IgD-negative memory B cell (primary cell): ENCODE results near the gene NCF4. TPM values are rescaled to one million over a fixed set of nuclear protein-coding genes. Genes with fewer than 3 reads are reported as not detected.

ENCODE experiments used
- H3K27ac Mint-ChIP-seq, 3 donors: one replicate each; pipeline ENCODE4 v1.8.0; 2020 to 2022; ENCODE audit warnings: mild to moderate bottlenecking in 3 of 3, mixed read lengths in 3 of 3, moderate library complexity in 1 of 3
- H3K27me3 Mint-ChIP-seq: one replicate; pipeline ENCODE4 v1.8.0; 2021; ENCODE audit warnings: mixed read lengths
- H3K36me3 Mint-ChIP-seq: one replicate; pipeline ENCODE4 v1.8.0; 2020; ENCODE audit warnings: mild to moderate bottlenecking, mixed read lengths
- H3K4me1 Mint-ChIP-seq, 3 donors: one replicate each; pipeline ENCODE4 v1.8.0; 2020 to 2022; ENCODE audit warnings: mixed read lengths in 3 of 3, mild to moderate bottlenecking in 1 of 3
- H3K4me3 Mint-ChIP-seq, 4 donors: one replicate each; pipeline ENCODE4 v1.8.0; 2020 to 2022; ENCODE audit warnings: mild to moderate bottlenecking in 4 of 4, mixed read lengths in 4 of 4, moderate library complexity in 3 of 4
- H3K9me3 Mint-ChIP-seq, 3 donors: one replicate each; pipeline ENCODE4 v1.8.0; 2020 to 2021; ENCODE audit warnings: mixed read lengths in 3 of 3, mild to moderate bottlenecking in 1 of 3
- polyA plus RNA-seq: library from polyadenylated mRNA; unstranded; fragments of 300-500 nt; fragmentation: Illumina TruSeq; gene quantifications from one replicate; pipeline ENCODE4 v1.2.3, GENCODE V29; 2021

The NCF4 gene
- polyA plus RNA-seq, 1 donor from 2014 or later, result 121 TPM

- H3K36me3 Mint-ChIP-seq, result peaks cover 1% of the 10 kb centered on the region
- peaks cover 0 to 4% (median 0%) of the 10 kb centered on the region in 3 donors for H3K9me3 Mint-ChIP-seq
- H3K27me3 Mint-ChIP-seq, result peaks cover 8% of the 10 kb centered on the region
- H3K4me1 Mint-ChIP-seq, result peaks cover 4 to 9% (median 8%) of the 10 kb centered on the region in 3 donors
- H3K27ac Mint-ChIP-seq, result no peak overlapping the region
- H3K4me3 Mint-ChIP-seq, result peak overlapping the region in 1 of 4 donors; percentile 53
Observed at GRCh38 chr22:36904260-36904880, 43.6 kb downstream of the NCF4 start.

DNA sequence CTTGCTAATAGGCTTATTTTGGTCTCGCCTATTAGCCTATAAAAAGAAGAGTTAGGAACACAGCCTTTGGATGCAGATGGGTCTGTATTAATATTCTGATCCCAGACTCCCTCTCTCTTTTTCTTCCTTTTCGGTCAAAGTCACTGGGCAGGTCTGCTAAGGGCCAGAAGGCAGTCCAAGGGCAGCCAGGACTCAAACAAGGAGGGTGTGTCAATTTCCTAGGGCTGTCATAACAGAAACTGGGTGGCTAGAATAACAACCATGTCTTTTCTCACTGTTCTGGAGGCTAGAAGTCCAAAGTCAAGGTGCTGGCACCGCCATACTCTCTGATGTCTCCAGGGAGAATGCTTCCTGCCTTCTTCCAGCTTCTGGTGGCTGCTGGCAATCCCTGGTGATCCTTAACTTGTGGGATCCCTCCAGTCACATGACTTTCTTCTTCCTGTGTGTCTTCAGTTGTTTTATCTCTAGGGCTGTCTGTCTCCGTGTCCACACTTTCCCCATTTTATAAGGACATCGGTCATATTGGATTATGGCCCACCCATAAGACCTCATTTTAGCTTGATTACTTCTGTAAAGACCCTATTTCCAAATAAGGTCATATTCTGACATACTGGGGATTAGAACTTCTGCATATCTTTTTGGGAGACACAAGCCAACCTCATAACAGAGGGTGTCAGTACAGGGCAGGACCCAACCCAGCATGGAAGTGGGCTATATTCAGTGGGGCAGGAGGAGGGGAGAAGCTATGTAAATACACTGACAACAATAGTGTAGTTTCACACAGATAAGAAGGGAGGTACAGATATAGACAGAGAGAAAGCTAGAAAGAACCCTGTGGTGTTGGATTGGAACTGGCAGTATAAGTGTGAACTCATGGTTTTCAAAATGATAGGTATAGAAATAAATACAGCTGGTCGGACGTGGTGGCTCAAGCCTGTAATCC is 46.7 kb downstream of the NCF4 start:
- peaks cover 0 to 1% (median 0%) of the 10 kb centered on the region in 3 donors for H3K9me3 Mint-ChIP-seq
- peaks cover 1% of the 10 kb centered on the region for H3K36me3 Mint-ChIP-seq
- H3K4me3 Mint-ChIP-seq, result no peak overlapping the region
- H3K27me3 Mint-ChIP-seq, result peaks cover 9% of the 10 kb centered on the region
- H3K27ac Mint-ChIP-seq, result no peak overlapping the region
- H3K4me1 Mint-ChIP-seq, result no peaks in the 10 kb centered on the region

- no peak overlapping the region for H3K27ac Mint-ChIP-seq
- H3K27me3 Mint-ChIP-seq, result peaks cover 6% of the 10 kb centered on the region
- H3K36me3 Mint-ChIP-seq, result no peaks in the 10 kb centered on the region
- H3K9me3 Mint-ChIP-seq, result peaks cover 0 to 1% (median 0%) of the 10 kb centered on the region in 3 donors
- H3K4me3 Mint-ChIP-seq, result peak overlapping the region in 1 of 4 donors; percentile 48
- peaks cover 10 to 20% (median 11%) of the 10 kb centered on the region in 3 donors for H3K4me1 Mint-ChIP-seq
Observed at GRCh38 chr22:36910461-36910860, 49.7 kb downstream of the NCF4 start.

DNA sequence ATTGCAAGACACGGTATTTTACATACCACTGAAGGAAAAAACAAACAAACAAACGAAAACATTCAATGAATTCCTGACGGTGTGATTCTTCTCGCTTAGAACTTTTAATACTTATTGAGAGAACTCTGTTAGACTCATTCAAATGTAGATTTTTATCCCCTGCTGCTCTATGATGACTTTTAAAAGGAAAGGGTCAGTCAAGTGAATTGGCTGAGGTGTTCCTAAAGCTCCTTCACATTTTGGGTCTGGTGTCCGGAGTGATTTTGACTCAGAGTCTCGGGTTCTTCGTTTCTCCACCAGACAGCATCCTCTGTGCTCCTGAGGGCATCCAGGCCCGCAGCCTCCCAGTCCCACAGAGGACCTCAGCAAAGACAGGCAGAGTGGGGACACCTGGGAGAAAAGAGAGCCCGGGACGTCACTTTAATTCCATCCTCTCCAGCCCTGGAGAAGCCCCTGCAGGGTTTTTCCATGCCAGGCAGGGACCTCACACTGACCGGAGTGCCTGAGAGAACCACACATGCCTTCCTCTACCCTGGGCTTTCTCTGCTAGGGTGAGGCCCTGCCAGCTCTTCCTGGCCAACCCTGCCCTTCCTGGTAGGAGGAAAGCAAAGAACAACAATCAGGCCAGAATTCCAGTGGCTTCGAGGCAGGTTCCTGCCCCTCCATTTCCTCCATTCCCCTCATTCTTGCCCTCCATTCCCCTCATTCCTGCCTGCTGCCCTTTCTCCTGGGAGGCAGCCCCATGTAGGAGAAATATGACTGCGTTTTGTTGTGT is 51.3 kb downstream of the NCF4 start:
- Mint-ChIP-seq H3K4me1 (peaks cover 18 to 30% (median 20%) of the 10 kb centered on the region in 3 donors), H3K27me3 (peaks cover 5% of the 10 kb centered on the region), H3K9me3 (peaks cover 0 to 1% (median 0%) of the 10 kb centered on the region in 3 donors), H3K36me3 (no peaks in the 10 kb centered on the region), H3K4me3 (no peak overlapping the region), H3K27ac (no peak overlapping the region)

DNA sequence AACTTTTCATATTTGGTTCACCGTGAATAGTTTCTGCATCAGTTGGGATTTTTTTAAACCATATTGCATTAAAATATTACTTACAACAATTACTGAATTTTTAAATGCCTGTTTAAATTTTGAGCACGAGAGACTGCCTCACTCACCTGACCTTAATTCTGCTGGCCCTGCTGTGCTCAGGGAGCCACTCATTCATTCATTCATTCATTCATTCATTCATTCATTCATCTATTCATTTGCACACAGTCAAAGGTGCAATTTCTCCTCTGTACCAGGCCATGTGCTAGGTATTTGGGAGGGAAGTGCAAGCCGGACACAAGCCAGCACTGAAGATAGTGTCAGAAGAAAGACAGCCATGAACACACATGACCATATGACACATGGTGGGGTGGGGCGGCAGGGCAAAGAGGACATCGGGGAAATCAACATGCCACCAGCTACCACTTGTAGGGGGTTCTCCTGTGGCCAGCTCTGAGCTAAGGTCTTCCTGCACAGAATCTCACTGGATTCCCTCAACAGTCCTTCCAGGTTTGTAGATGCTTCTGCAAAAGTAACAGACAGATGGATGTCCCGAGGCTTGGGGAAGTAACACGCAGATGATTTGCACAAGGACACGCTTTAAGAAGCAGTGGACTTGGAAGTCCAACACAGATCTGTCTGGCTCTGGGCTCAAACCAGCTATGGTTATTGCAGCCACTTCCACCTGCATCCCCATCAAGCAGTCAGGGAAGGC is 52.1 kb downstream of the NCF4 start:
- Mint-ChIP-seq H3K4me1 (peaks cover 20 to 34% (median 23%) of the 10 kb centered on the region in 3 donors), H3K27me3 (peaks cover 1% of the 10 kb centered on the region), H3K36me3 (no peaks in the 10 kb centered on the region), H3K4me3 (peak overlapping the region; percentile 81 to 98 (median 96)), H3K9me3 (no peaks in the 10 kb centered on the region), H3K27ac (peak overlapping the region; percentile 78 to 97 (median 92))

DNA sequence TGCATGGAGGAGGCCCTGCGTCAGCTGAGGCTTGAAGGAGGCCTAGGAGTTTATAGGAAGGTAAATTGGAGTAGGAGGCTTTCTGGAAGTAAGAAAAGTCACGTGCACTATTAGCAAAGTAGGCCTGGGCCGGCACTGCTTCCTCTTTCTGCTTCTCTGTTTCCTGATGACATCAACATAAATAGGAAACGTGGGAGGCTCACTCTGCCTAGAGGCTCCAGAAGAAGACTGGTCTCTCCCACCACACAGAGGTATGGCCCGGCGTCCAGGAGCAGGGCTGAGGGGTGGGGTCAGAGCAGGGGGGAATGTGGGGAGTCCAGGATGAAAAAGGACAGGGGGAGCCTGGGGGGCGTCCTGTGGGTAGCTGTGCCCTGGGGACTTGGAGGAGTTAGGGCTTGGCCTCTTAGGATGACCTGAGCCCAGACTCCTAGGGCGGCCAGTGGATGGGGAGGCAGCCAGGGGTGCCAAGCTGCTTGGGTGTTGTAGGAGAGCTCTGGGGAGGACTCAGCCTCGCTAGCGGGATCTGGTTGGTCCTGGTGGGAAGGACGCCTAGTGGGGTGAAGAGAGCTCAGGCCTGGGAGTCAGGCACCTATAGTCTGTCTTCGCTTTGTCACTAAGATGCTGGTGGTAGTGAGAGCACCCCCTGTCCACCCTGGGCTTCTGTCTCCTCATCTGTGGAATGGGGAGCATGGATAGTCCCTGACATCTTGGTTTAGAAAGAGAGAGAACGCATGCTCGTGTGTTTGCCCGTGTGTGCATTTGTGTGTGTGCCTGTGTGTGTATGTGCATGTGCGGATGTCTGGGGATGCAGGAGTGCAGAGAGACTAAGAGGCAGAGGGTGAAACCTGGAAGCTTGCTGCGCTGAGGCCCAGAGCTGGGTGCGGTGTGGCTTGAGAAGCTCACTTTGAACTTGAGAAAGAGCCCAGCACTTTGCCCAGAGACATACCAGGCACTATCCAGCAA is 52.9 kb downstream of the NCF4 start, which contains the start of gene CSF2RB:
CSF2RB (plus strand) TSS at position 202 of the 963 bp plus-strand sequence. CDS start 8,580 bp downstream, outside the sequence.
- Mint-ChIP-seq H3K9me3 (no peaks in the 10 kb centered on the region), H3K36me3 (no peaks in the 10 kb centered on the region), H3K27me3 (peaks cover 1% of the 10 kb centered on the region), H3K4me3 (peak within 1 kb of the TSS; percentile 81 to 98 (median 96)), H3K4me1 (peaks cover 20 to 34% (median 27%) of the 10 kb centered on the region in 3 donors), H3K27ac (peak within 1 kb of the TSS; percentile 78 to 97 (median 92))

GRCh38 chr22:36914390-36914752 is 53.6 kb downstream of the NCF4 start:
- Mint-ChIP-seq H3K4me1 (peaks cover 20 to 34% (median 30%) of the 10 kb centered on the region in 3 donors), H3K9me3 (no peaks in the 10 kb centered on the region), H3K4me3 (peak overlapping the region; percentile 81 to 98 (median 96)), H3K36me3 (no peaks in the 10 kb centered on the region), H3K27me3 (peaks cover 1% of the 10 kb centered on the region), H3K27ac (peak overlapping the region; percentile 78 to 97 (median 92))

DNA sequence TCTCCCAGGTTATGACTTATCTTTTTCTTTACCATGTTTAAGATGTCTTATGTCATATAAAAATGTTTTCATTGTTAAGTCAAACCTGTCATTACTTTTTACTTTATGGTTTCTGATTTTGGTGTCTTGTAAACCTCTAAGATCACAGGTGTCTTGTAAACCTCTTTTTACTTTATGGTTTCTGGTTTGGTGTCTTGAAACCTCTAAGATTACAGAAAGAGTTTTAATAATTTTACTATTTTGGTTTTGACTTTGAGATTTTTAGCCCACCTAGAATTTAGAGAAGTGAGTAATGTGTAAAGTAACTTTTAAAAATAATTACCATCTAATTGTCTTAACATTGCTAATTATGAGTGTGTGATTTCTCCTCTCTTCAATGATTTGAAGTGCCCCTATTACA is 55.2 kb downstream of the NCF4 start:
- peaks cover 31 to 46% (median 43%) of the 10 kb centered on the region in 3 donors for H3K4me1 Mint-ChIP-seq
- H3K27ac Mint-ChIP-seq, result no peak overlapping the region
- H3K4me3 Mint-ChIP-seq, result peak overlapping the region in 3 of 4 donors; percentile 72 to 81 (median 73)
- no peaks in the 10 kb centered on the region for H3K9me3 Mint-ChIP-seq
- H3K36me3 Mint-ChIP-seq, result peaks cover 3% of the 10 kb centered on the region
- H3K27me3 Mint-ChIP-seq, result peaks cover 1% of the 10 kb centered on the region

GRCh38 chr22:36918586-36919284 is 57.9 kb downstream of the NCF4 start:
- no peaks in the 10 kb centered on the region for H3K27me3 Mint-ChIP-seq
- peaks cover 30 to 48% (median 45%) of the 10 kb centered on the region in 3 donors for H3K4me1 Mint-ChIP-seq
- peak overlapping the region in 1 of 4 donors; percentile 11 for H3K4me3 Mint-ChIP-seq
- no peaks in the 10 kb centered on the region for H3K9me3 Mint-ChIP-seq
- peak overlapping the region in 1 of 3 donors; percentile 73 for H3K27ac Mint-ChIP-seq
- H3K36me3 Mint-ChIP-seq, result peaks cover 3% of the 10 kb centered on the region

DNA sequence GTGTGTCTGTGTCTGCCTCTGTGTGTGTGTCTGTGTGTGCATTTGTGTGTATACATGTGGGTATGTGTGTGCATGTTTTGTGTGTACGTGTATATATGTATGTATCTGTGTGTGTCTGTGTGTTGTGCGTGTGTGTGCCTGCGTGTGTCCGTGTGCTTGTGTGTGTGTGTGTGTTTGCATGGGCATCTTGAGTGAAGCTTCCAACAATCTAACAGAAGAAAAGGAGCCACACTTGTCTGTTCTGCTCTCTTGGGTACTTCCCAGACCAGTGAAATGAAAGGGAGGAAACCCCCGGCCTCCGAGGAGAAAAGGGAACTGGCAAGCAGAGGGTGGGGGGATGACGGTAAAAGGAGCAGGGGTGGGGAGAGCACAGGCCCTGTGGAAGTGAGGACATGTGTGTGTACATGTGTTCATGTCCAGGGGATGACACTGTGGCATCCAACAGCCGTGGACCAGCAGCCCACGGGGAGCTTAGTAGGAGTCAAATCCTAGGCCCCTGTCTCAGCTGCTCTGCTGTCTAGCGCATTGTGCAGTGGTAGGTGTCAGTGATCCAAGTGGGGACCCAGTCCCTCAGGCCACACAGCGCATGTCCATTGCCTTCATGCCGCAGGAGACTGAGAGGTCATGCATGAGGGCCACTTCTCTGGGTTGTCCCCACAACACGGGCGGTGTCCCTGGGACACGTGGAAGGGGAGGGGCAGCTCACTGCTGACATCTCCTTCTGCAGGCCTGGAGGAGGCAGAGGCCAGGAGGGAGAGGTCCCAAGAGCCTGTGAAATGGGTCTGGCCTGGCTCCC is 60.7 kb downstream of the NCF4 start:
- Mint-ChIP-seq H3K9me3 (no peaks in the 10 kb centered on the region), H3K27me3 (no peaks in the 10 kb centered on the region), H3K4me1 (peaks cover 19 to 32% (median 26%) of the 10 kb centered on the region in 3 donors), H3K4me3 (peak overlapping the region in 2 of 4 donors; percentile 30 to 67), H3K27ac (peak overlapping the region; percentile 0 to 85 (median 33)), H3K36me3 (peaks cover 6% of the 10 kb centered on the region)

DNA sequence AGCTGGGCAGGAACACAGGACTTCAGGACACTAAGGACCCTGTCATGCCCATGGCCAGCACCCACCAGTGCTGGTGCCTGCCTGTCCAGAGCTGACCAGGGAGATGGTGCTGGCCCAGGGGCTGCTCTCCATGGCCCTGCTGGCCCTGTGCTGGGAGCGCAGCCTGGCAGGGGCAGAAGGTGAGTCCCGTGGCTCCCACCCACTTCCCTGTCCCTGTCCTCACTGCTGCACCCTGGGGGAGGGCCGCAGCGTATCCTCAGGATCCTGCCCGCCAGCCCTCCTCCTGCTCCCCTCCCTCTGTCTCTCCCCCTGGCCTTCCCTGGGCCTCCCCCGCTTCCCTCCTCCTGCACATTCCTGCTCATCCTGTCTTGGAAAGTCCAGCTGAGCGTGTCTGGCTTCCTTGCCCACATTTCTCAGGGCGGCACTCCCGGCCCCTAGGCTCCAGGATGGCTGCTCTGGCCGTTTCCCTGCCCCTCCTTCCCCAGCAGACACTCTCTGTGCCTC is 61.4 kb downstream of the NCF4 start:
- H3K9me3 Mint-ChIP-seq, result no peaks in the 10 kb centered on the region
- no peaks in the 10 kb centered on the region for H3K27me3 Mint-ChIP-seq
- no peak overlapping the region for H3K4me3 Mint-ChIP-seq
- H3K36me3 Mint-ChIP-seq, result peaks cover 6% of the 10 kb centered on the region
- H3K4me1 Mint-ChIP-seq, result peaks cover 19 to 30% (median 22%) of the 10 kb centered on the region in 3 donors
- H3K27ac Mint-ChIP-seq, result no peak overlapping the region

GRCh38 chr22:36922711-36923110 is 61.9 kb downstream of the NCF4 start:
- Mint-ChIP-seq H3K36me3 (peaks cover 11% of the 10 kb centered on the region), H3K4me3 (no peak overlapping the region), H3K4me1 (peaks cover 19 to 30% (median 19%) of the 10 kb centered on the region in 3 donors), H3K27ac (no peak overlapping the region), H3K9me3 (no peaks in the 10 kb centered on the region), H3K27me3 (no peaks in the 10 kb centered on the region)
